Tibial nerve (tissue), 4 donors: ENCODE data around the gene LRPPRC. TPM values are rescaled to one million over a fixed set of nuclear protein-coding genes. Genes with fewer than 3 reads are reported as not detected.

Experiments used
- DNase-seq, 2 donors: peaks; one replicate each; pipeline ENCODE4 v3.0.0-alpha.2; 2019; ENCODE audit warnings: low spot score in 2 of 2
- H3K27ac ChIP-seq, 4 donors: fragments of 200-600 bp; sonication (generic) in 3 of 4; one replicate each; pipeline ENCODE4 v1.5.1; 2017 to 2019; ENCODE audit warnings: mild to moderate bottlenecking in 1 of 4
- H3K27me3 ChIP-seq, 2 donors: fragments of 200-600 bp; sonication (generic) in 1 of 2; one replicate each; pipeline versions ENCODE4 v1.5.1 to v1.6.0; 2017 to 2019
- H3K36me3 ChIP-seq, 3 donors: fragments of 200-600 bp; sonication (generic); one replicate each; pipeline ENCODE4 v1.5.1; 2018 to 2019
- H3K4me1 ChIP-seq, 4 donors: fragments of 200-600 bp; sonication (generic) in 3 of 4; one replicate each; pipeline ENCODE4 v1.5.1; 2017 to 2019
- H3K4me3 ChIP-seq, 4 donors: fragments of 200-600 bp; sonication (generic) in 3 of 4; one replicate each; pipeline ENCODE4 v1.5.1; 2017 to 2019; ENCODE audit warnings: mild to moderate bottlenecking in 1 of 4, moderate library complexity in 1 of 4
- H3K9me3 ChIP-seq, 4 donors: fragments of 200-600 bp; sonication (generic) in 3 of 4; one replicate each; pipeline ENCODE4 v1.5.1; 2017 to 2019
- CTCF ChIP-seq, 5 experiments: fragments of 200-600 bp in 3 of 5; fragments of 450-650 bp in 2 of 5; sonication (generic) in 3 of 5; IDR thresholded peaks; one replicate each; pipeline ENCODE4 v1.5.1; 2016 to 2019; ENCODE audit warnings: antibody characterized with exemption in 5 of 5, mild to moderate bottlenecking in 3 of 5, moderate library complexity in 2 of 5
- EP300 ChIP-seq, 2 donors: sonication (generic); formaldehyde crosslinking; IDR thresholded peaks; one replicate each; pipeline ENCODE4 v1.6.1; 2017; ENCODE audit warnings: antibody characterized with exemption in 2 of 2, mild to moderate bottlenecking in 1 of 2
- POLR2A ChIP-seq, 2 donors: fragments of 450-650 bp; IDR thresholded peaks; one replicate each; pipeline ENCODE4 v1.6.1; 2017; ENCODE audit warnings: antibody characterized with exemption in 2 of 2, mild to moderate bottlenecking in 2 of 2, moderate library complexity in 2 of 2
- WGBS, 2 donors: methylation state at CpG; one replicate each; pipeline ENCODE4 v1.1.5; 2018; 5-methylcytosine and 5-hydroxymethylcytosine counted together
- total RNA-seq, 4 donors: library from RNA; depleted of rRNA; stranded (reverse); fragments of >200 nt; gene quantifications; one replicate each; pipeline ENCODE4 v1.1.0, GENCODE V29; 2016

Gene LRPPRC
- total RNA-seq, 4 donors from 2014 or later: 42.2 to 53.4 (median 49.7) TPM

GRCh38 chr2:43854671-43855070 lies 141.1 kb downstream of the LRPPRC start:
- H3K27me3 ChIP-seq: peaks cover 0 to 9% of the 10 kb centered on the region in 2 donors
- H3K9me3 ChIP-seq: no peaks in the 10 kb centered on the region
- no peak overlapping the region for H3K4me3 ChIP-seq
- H3K27ac ChIP-seq: no peak overlapping the region
- H3K4me1 ChIP-seq: no peaks in the 10 kb centered on the region
- 61 to 79% methylated on average over 3 of the region's 3 CpGs for WGBS, 2 donors
- no peaks in the 10 kb centered on the region for H3K36me3 ChIP-seq
- TF ChIP-seq CTCF (IDR thresholded peaks at IDR 0.05): no peak
- no peak for TF ChIP-seq EP300 (IDR thresholded peaks at IDR 0.05)
- TF ChIP-seq POLR2A (IDR thresholded peaks at IDR 0.05): no peak
- DNase-seq: no peak

- WGBS, 2 donors: 75 to 81% methylated on average over 10 of the region's 10 CpGs
- peaks cover 0 to 9% of the 10 kb centered on the region in 2 donors for H3K27me3 ChIP-seq
- no peak for DNase-seq
Measured at GRCh38 chr2:43853141-43854081, 142.4 kb downstream of the LRPPRC start.

GRCh38 chr2:43852196-43852730 lies 143.5 kb downstream of the LRPPRC start:
- Histone ChIP-seq H3K4me1 (no peaks in the 10 kb centered on the region), H3K36me3 (no peaks in the 10 kb centered on the region), H3K27me3 (peaks cover 0 to 9% of the 10 kb centered on the region in 2 donors), H3K9me3 (no peaks in the 10 kb centered on the region), H3K4me3 (no peak overlapping the region), H3K27ac (no peak overlapping the region)
- TF ChIP-seq CTCF (IDR thresholded peaks at IDR 0.05) (no peak), POLR2A (IDR thresholded peaks at IDR 0.05) (no peak), EP300 (IDR thresholded peaks at IDR 0.05) (no peak)
- DNase-seq: no peak
- 90 to 92% methylated on average over 19 to 21 of the region's 21 CpGs for WGBS, 2 donors

More at GRCh38 chr2:43853141-43854081, 142.4 kb downstream of the LRPPRC start:
- H3K4me3 ChIP-seq: no peak overlapping the region
- TF ChIP-seq CTCF (IDR thresholded peaks at IDR 0.05) (no peak), POLR2A (IDR thresholded peaks at IDR 0.05) (no peak), EP300 (IDR thresholded peaks at IDR 0.05) (no peak)
- H3K4me1 ChIP-seq: no peaks in the 10 kb centered on the region
- H3K9me3 ChIP-seq: no peaks in the 10 kb centered on the region
- no peak overlapping the region for H3K27ac ChIP-seq
- no peaks in the 10 kb centered on the region for H3K36me3 ChIP-seq

GRCh38 chr2:43851011-43851980 lies 144.5 kb downstream of the LRPPRC start:
- H3K36me3 ChIP-seq: no peaks in the 10 kb centered on the region
- no peak overlapping the region for H3K4me3 ChIP-seq
- no peaks in the 10 kb centered on the region for H3K9me3 ChIP-seq
- no peak overlapping the region for H3K27ac ChIP-seq
- H3K27me3 ChIP-seq: peaks cover 0 to 9% of the 10 kb centered on the region in 2 donors
- TF ChIP-seq CTCF (IDR thresholded peaks at IDR 0.05) (no peak), EP300 (IDR thresholded peaks at IDR 0.05) (no peak), POLR2A (IDR thresholded peaks at IDR 0.05) (no peak)
- WGBS, 2 donors: 82 to 86% methylated on average over 17 to 20 of the region's 20 CpGs
- no peaks in the 10 kb centered on the region for H3K4me1 ChIP-seq
- DNase-seq: no peak
